ENCODE results near the gene ERO1A. TPM values are rescaled to one million over a fixed set of nuclear protein-coding genes. Genes with fewer than 3 reads are reported as not detected.

ERO1A gene
- total RNA-seq, 3 donors from 2014 or later, result 28.6 to 43.6 (median 37.0) TPM

DNA sequence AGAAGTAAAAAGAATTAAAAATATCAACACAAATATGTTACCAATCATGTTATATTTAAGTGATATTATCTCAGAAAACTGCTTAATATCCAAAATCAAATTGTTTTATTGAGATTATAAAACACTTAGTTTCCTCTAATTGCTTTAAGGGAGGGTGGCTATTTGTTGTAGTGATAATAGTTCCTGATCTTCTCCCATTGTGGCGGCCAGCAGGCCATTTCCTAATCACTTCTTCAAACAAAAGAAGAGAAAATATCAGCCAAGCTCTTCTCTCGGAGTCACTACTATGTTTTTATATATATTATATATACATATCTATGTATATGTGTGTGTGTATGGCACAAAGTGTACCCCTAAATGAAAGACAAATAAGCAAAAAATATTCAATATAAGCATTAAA, 31.5 kb downstream of the ERO1A start:
- no peaks in the 10 kb centered on the region for H3K27me3 ChIP-seq
- TF ChIP-seq, protein P1, sequence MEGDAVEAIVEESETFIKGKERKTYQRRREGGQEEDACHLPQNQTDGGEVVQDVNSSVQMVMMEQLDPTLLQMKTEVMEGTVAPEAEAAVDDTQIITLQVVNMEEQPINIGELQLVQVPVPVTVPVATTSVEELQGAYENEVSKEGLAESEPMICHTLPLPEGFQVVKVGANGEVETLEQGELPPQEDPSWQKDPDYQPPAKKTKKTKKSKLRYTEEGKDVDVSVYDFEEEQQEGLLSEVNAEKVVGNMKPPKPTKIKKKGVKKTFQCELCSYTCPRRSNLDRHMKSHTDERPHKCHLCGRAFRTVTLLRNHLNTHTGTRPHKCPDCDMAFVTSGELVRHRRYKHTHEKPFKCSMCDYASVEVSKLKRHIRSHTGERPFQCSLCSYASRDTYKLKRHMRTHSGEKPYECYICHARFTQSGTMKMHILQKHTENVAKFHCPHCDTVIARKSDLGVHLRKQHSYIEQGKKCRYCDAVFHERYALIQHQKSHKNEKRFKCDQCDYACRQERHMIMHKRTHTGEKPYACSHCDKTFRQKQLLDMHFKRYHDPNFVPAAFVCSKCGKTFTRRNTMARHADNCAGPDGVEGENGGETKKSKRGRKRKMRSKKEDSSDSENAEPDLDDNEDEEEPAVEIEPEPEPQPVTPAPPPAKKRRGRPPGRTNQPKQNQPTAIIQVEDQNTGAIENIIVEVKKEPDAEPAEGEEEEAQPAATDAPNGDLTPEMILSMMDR (IDR thresholded peaks at IDR 0.05), result no peak
- TF ChIP-seq POLR2A (IDR thresholded peaks at IDR 0.05) (no peak), POLR2AphosphoS5 (IDR thresholded peaks at IDR 0.05) (no peak)
- no peak for DNase-seq (ENCODE audit: low spot score in 2 of 2)
- H3K4me1 ChIP-seq, result no peaks in the 10 kb centered on the region
- H3K9me3 ChIP-seq, result no peaks in the 10 kb centered on the region
- H3K36me3 ChIP-seq, result no peaks in the 10 kb centered on the region
- H3K27ac ChIP-seq, result no peak overlapping the region
- intact Hi-C loops (cut with DNase I; ENCODE audit: low total_unique reads), result no loop called here
- no peak overlapping the region for H3K4me3 ChIP-seq

DNA sequence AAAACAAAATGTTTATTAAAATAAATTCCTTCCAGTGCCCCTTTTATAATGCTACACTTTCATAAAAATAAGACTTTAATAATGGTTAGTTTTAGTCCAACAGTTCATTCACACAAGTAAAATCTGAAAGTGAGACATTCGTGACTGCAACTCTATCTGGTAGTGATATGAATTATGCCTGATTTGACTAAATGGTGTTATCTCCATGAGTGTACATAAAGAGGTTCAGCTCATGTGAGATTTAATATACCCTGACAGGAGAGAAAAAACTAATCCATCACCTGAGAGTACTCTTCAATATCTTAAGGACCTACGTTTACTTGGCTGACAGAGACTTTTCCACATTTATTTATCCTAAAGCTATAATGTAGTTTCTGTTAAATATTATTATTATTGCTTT, 34.0 kb downstream of the ERO1A start:
- DNase-seq (ENCODE audit: low spot score in 2 of 2), result no peak
- Histone ChIP-seq H3K4me3 (no peak overlapping the region), H3K27ac (no peak overlapping the region), H3K36me3 (no peaks in the 10 kb centered on the region), H3K27me3 (no peaks in the 10 kb centered on the region), H3K4me1 (no peaks in the 10 kb centered on the region), H3K9me3 (no peaks in the 10 kb centered on the region)
- intact Hi-C loops (cut with DNase I; ENCODE audit: low total_unique reads), result no loop called here
- TF ChIP-seq POLR2A (IDR thresholded peaks at IDR 0.05) (no peak), POLR2AphosphoS5 (IDR thresholded peaks at IDR 0.05) (no peak)
- TF ChIP-seq, protein P1 (IDR thresholded peaks at IDR 0.05), result no peak

DNA sequence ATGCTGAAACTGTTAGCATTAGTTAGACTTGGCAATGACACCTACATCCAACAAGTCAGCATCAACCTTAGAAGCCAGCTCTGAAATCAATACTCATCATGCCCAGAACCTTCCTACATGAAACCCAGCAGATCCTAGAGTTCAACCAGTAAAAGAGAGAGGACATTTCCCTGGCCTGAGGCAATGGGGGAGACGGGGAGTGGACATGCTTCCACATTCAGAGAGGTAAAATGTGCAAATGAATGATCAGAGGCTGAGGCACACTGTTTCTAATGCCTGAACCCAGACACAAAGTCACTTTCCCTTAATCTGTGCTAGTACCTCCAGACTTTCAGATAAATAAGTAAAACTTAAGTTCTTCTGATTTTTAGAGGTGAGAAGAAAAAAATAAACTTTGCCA, 34.5 kb downstream of the ERO1A start:
- H3K4me1 ChIP-seq, result no peaks in the 10 kb centered on the region
- intact Hi-C loops (cut with DNase I; ENCODE audit: low total_unique reads), result no loop called here
- DNase-seq (ENCODE audit: low spot score in 2 of 2), result no peak
- no peaks in the 10 kb centered on the region for H3K27me3 ChIP-seq
- no peaks in the 10 kb centered on the region for H3K9me3 ChIP-seq
- H3K36me3 ChIP-seq, result no peaks in the 10 kb centered on the region
- TF ChIP-seq POLR2AphosphoS5 (IDR thresholded peaks at IDR 0.05) (no peak), POLR2A (IDR thresholded peaks at IDR 0.05) (no peak)
- TF ChIP-seq, protein P1 (IDR thresholded peaks at IDR 0.05), result no peak
- no peak overlapping the region for H3K27ac ChIP-seq
- no peak overlapping the region for H3K4me3 ChIP-seq

DNA sequence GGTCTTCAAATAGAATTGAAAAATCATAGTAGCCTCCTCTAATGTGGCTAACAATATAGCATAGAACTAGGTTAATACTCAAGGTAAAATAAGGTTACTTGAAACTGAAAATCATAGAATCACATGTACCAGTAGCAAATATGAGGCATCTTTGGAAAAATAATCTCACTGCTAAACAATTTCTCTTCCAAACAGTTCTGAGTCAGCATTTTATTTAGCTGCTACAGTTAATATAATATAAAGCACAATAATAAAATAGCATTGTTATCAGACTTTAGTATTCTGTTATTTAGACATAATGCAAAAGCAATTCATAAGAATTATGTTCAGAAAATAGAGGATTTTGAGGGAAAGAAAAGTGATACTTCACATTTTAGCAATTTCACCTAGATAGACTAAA, 35.0 kb downstream of the ERO1A start:
- no peaks in the 10 kb centered on the region for H3K36me3 ChIP-seq
- no peak for TF ChIP-seq POLR2AphosphoS5 (IDR thresholded peaks at IDR 0.05)
- no peak for TF ChIP-seq POLR2A (IDR thresholded peaks at IDR 0.05)
- TF ChIP-seq, protein P1 (IDR thresholded peaks at IDR 0.05), result no peak
- no peak for DNase-seq (ENCODE audit: low spot score in 2 of 2)
- no peak overlapping the region for H3K4me3 ChIP-seq
- H3K9me3 ChIP-seq, result no peaks in the 10 kb centered on the region
- intact Hi-C loops (cut with DNase I; ENCODE audit: low total_unique reads), result no loop called here
- no peaks in the 10 kb centered on the region for H3K4me1 ChIP-seq
- H3K27me3 ChIP-seq, result no peaks in the 10 kb centered on the region
- H3K27ac ChIP-seq, result no peak overlapping the region

DNA sequence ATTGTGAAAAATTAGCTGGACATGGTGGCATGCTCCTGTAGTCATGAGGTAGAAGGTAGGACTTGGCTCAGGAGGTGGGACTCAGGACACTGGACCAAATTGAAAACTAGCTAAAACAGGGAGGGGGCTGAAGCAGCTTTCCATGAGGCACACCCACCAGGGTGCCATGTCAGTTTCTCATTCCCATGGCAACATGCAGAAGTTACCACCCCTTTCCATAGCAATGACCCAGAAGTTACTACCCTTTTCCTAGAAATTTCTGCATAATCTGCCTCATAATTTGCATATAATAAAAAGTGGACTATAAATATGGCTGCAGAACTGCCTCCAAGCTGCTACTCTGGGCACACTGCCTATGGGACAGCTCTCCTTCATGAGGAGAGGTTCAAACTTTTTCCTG, 38.5 kb downstream of the ERO1A start:
- Histone ChIP-seq H3K4me1 (no peaks in the 10 kb centered on the region), H3K36me3 (no peaks in the 10 kb centered on the region), H3K27ac (no peak overlapping the region), H3K27me3 (no peaks in the 10 kb centered on the region), H3K4me3 (no peak overlapping the region), H3K9me3 (no peaks in the 10 kb centered on the region)
- no peak for DNase-seq (ENCODE audit: low spot score in 2 of 2)
- intact Hi-C loops (cut with DNase I; ENCODE audit: low total_unique reads), result no loop called here
- TF ChIP-seq, protein P1 (IDR thresholded peaks at IDR 0.05), result no peak
- TF ChIP-seq POLR2AphosphoS5 (IDR thresholded peaks at IDR 0.05) (no peak), POLR2A (IDR thresholded peaks at IDR 0.05) (no peak)
